Measurements from ENCODE around the gene MTCH1.

The MTCH1 gene

DNA sequence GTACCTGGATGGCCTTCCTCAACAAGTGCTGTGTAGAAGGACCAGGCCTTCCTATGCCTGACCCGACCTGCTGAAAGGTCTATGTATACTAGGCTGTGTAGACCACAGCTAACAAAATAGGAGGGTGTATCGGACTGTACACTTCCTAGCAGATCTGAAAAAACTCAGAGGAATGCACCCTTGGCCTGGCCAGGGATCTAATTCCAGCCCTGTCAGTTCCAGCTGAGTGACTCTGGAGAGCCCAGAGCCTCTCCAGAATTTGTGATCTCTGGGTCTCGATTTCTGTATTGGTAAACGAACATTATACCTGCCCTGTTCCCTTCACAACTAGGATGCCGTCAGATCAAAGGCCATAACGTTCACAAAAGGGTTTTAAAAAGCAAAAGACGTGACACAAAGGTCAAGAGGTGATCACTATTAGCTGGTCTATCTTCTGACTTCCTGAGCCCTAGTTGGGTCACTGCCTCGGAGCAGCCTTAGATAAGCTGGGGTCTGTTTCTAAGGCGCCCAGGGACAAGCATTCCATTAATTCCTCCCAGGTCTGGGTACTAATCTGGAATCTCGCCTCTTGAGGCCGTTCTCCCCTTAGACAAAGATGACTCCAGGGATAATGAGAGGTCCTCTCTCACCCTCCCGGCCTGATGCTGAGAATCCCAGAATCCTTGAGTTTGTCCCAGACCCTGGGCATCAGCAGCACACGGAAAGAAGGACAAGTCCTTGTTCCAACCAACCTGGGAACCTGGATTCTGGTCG, 13.9 kb downstream of the MTCH1 start:
- in situ Hi-C loops (cut with MboI; ENCODE audit: low sequenced_read_pairs): no loop called here

DNA sequence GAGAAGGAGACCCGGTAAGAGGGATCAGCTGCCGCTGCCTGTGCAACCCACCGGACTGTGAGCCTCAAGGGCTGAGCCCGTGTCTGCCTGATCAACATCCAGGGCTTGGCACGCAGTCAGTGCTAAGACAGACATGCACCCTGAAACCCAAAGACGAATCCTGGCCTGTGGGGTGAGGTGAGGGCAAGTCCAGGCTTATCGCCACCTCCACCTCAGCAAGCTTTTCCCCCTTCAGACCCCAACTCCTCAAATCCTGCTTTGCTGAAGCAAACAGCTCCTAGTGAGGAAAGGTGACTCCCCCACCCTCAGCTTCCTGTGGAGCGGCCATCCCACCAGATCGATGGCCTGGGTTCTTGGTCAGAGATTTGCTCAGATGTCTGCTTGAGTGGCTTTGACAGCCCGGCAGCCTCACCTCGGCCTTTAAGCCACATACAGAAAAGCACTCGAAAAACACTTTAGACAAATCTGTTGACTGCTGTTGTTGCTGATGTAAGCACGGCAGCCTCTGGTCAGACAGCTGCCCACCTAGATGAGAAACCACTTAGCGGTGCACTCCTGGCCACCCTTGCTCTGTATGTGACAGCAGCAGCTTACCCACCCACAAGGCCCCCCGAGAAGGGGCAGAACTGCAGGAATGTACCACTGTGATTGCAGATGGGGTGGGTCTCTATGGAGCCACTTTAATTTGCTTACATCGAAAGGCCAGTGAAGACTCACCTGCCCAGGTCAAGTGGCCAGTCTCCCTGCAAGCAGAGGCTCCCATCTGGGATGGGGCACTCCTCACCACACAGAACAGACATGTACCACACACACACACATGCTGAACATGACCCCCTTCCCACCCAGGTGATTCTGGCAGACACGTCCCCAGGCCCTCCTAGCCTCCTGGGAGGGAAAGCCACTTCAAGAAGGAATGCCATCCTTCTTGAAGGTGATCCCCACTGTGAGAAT, 14.8 kb downstream of the MTCH1 start:
- in situ Hi-C loops (cut with MboI; ENCODE audit: low sequenced_read_pairs): no loop called here

DNA sequence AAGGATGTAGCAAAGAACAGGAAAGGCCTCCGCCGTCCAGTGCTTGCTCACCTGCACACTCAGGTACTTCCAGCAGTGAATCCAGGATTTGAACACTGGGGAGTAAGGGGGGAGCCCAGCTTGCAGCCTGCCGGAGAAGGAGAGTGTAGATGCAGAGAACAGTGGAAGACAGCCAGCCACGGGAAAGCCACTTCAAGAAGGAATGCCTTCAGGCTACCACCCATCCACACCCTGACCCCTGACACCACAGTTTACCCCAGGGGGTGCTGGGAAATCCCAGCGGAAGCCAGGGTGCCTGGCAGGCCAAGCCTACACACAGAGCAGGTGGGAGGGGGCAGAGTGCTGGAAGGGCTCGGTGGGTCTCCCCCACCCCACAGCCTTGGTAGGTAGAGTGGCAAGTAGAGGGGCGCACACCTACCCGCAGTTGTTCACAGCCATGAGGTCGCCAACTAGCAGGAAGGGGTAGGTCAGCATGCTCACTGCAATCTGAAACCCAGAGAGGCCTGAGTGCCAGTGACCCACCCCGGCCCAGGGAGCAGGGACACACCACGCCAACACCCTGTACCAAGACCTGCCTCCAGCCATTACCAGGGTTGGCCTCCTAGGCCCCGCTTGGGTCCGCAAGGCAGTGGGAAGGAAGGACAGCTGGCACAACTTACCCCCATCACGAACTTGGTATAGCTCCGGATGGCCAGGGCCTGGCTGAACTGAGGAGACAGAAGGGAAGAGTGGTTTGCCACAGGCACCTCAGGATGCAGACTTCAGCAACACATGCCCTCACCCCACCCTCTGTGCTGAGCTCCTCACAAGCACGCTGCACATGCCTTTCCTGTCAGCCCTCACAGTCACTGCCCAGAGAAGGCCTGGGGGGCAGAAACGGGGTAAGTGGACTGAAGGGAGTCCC, 15.8 kb downstream of the MTCH1 start:
- in situ Hi-C loops (cut with MboI; ENCODE audit: low sequenced_read_pairs): no loop called here

DNA sequence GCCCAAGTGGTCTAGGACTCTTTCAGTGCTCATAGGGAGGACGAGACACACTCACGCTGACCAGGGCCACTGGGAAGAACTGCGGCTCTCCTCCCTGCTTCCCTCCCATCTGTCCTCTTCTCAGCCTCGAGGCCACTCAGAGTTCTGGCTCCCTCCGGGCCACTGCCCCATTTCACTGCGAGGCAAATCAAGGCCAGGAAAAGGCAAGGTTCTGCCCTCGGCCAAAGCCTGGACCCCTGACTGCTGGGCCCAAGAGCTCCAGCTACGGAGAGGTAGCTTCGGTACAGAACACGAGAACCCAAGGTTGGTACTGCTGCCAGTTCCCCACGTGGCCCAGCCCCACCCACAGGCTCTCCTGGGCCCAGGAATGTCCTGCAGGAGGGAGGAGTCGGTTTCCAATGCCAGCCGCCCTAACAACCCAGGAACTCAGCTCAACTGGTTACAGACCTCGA, 16.7 kb downstream of the MTCH1 start:
- in situ Hi-C loops (cut with MboI; ENCODE audit: low sequenced_read_pairs): no loop called here

DNA sequence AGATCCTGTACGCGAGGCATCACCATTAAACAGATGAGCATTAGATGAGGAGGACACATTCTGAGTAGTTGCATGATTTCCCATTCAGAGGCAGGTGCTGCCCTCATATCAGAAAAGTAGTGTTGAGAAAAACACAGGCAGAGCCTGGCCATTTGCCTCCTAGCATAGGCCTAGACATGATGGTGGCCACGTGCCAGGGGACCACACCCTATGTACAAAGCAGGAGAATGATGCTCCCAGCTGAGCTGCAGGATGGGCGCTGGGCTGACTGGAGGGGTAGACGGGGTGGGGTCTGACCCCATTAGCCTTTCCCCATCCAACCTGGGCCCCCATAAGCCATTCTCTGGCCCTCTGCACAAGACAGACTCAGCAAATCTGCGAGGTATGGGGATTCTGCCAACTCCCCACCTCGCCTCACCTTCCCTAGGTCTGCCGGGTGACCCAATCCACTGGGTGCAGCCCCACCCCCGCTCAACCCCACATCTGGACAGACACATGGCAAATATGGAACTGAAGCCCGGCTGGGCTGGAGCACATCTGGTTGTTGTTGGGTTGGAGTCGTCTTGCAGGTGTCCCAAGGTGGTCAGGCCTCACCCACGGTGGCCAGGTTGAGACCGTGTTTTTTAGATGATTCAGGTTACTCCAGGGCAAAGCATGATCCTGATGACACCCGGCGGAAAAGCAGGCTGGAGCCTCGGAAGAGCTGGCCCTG, 17.6 kb downstream of the MTCH1 start:
- in situ Hi-C loops (cut with MboI; ENCODE audit: low sequenced_read_pairs): no loop called here

DNA sequence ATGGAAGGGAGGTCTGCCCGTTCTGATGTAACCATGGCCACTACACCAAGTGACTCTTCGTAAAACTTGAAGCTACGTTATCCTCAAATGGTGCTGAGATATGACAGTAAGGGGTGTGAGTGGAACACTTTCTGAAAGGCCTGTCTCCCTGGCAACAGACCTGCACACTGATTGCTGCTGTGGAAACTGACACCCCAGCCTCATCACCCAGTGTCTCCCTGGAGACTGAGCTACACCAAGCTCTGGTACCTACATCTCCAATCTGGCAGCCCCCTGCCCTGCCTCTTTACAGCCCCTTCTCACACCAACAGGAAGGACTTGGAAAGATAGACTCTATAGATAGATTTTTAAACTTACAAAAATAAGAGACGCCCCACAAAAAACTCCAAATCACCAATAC, 18.2 kb downstream of the MTCH1 start:
- in situ Hi-C loops (cut with MboI; ENCODE audit: low sequenced_read_pairs): no loop called here

DNA sequence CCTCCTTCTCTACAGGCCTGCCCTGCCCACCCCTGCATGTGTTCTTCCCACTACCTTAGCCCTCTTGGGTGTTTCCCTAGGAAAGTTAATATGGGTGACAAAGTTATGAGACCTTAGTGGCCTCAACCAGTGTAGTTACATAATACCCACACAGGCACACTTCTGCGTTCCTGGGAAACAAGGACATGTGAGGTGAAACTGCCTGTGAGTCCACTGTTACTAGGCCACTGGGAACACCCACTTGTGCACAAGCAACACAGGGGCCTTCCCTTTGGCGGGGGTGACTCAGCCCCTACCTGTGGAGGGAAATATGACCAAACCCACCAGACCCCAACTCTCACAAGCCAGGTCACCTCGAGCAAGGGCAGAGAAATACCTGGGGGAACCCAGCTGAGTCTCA, 18.7 kb downstream of the MTCH1 start:
- in situ Hi-C loops (cut with MboI; ENCODE audit: low sequenced_read_pairs): no loop called here

DNA sequence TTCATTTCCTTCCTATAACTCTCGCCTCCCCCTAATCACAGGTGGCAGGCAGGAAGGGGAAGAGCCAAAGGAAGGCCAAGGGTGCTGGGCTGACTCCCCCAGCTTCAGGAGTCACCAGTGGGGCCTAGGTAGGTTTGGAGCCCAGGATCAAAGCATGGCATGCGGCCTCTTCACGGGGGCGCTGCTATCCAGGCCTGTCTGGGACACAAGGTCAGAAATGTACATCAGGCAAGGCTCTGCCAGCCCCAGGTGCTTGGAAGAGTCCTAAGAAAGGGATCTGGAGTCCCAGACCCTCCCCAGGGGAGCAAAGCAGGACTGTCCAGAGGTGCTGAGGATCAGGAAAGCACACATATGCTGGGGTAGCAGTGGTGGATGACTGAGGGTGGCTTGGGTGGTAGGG, 21.1 kb downstream of the MTCH1 start:
- in situ Hi-C loops (cut with MboI; ENCODE audit: low sequenced_read_pairs): no loop called here

DNA sequence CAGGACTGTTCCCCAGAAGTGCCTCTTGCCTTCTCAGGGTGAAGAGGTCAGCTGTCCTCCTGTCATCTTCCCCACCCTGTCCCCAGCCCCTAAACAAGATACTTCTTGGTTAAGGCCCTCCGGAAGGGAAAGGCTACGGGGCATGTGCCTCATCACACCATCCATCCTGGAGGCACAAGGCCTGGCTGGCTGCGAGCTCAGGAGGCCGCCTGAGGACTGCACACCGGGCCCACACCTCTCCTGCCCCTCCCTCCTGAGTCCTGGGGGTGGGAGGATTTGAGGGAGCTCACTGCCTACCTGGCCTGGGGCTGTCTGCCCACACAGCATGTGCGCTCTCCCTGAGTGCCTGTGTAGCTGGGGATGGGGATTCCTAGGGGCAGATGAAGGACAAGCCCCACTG, 21.6 kb downstream of the MTCH1 start:
- in situ Hi-C loops (cut with MboI; ENCODE audit: low sequenced_read_pairs): no loop called here

DNA sequence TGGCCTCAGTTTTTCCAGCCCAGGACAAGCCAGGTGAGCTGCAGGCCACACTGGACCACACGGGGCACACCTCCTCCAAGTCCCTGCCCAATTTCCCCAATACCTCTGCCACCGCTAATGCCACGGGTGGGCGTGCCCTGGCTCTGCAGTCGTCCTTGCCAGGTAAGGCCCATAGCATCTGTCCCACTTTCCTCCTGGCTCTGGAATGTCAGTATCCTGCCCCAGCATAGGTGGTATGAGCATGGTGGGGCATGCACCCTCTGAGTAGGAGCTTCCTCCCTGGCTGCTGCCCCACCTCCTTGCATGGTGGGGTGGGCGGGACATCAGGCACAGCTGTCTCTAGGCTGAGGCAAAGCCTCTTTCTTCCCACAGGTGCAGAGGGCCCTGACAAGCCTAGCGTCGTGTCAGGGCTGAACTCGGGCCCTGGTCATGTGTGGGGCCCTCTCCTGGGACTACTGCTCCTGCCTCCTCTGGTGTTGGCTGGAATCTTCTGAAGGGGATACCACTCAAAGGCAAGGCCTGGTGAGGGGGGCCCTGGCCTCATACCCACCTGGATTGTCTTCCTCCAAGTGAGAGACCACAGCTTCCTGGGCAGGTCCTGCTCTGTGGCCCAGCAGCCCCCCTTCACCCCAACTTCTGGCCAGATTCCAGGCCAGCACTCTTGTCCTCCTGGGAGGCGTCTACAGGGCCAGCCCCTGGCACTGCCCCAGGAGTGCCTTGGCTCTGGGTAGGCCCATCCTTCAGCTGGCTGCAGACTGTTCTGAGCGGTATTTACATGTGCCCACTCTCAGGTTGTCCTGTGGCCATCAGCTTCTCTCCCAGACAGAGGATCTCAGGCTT, 22.3 kb downstream of the MTCH1 start:
- in situ Hi-C loops (cut with MboI; ENCODE audit: low sequenced_read_pairs): no loop called here

DNA sequence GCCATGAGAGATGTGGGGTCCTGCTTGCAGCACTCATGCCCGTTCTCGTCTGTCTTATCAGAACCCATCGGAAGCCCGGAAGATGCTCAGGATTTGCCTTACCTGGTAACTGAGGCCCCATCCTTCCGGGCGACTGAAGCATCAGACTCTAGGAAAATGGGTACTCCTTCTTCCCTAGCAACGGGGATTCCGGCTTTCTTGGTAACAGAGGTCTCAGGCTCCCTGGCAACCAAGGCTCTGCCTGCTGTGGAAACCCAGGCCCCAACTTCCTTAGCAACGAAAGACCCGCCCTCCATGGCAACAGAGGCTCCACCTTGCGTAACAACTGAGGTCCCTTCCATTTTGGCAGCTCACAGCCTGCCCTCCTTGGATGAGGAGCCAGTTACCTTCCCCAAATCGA, 23.1 kb downstream of the MTCH1 start:
- in situ Hi-C loops (cut with MboI; ENCODE audit: low sequenced_read_pairs): no loop called here

DNA sequence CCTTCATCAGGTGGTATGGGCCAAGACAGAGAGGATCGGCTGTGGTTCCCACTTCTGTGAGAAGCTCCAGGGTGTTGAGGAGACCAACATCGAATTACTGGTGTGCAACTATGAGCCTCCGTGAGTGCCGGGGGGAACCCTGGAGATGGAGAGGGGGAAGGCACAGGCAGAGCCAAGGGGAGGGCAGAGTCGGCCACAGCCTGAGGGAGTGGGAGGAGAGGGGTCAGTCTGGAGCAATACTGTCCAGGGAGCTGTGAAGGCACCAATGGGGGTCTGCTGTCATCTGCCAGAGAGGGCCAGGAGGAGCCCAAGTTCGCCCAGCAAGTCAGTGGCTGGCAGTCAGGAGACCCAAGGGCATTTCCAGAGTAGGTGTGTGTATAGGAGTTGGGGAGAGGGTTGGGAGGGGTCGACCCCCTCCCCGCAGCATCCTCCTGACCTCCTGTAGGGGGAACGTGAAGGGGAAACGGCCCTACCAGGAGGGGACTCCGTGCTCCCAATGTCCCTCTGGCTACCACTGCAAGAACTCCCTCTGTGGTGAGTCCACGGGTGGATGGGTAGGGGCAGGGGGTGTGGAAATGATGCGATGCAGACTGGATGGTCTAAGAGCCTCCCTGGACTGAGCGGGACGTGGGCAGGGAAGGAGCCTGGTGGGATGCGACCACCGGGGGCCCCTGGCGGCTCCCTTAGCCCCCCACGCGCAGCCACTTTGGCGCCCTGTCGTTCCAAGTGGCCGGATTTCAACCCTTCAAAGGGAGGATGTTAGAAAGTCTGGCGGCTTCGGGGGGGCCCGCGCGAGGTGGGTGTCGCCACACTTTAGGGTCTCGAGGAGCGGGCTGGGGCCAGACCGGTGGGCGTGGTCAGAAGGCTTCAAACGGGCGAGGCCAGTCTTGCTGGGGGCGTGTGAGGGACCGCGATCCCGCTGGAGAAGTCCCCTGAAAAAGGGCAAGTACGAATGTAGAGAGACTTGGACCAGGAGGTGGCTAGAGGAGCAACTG, 24.3 kb downstream of the MTCH1 start:
- in situ Hi-C loops (cut with MboI; ENCODE audit: low sequenced_read_pairs): no loop called here

DNA sequence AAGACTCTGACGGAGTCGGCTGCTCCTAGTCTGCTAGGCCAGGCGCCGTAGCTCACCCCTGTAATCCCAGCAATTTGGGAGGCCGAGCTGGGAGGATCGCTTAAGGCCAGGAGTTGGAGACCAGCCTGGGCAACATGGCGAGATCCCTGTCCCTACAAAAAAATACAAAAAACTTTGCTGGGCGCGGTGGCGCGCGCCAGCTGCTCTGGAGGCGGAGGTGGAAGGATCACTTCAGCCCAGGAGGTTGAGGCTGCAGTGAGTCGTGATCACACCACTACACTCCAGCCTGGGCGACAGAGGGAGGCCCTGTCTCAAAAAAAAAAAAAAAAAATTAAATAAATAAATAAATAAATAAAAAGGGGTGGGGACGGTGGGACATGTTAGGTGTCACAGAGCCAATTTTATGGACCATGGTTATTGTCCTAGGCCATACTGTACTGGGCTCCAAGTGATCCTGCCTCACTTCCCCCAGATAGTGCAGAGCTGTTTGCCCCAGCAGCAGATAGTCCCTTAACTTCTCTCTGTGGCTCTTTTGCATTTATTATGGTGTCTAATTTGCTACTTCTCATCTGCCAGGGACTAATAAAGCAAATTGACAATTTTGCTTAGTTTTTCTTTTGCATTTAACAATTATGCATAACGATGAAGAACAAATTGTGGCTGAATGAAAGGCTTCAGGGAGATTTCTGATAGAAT, 26.3 kb downstream of the MTCH1 start:
- in situ Hi-C loops (cut with MboI; ENCODE audit: low sequenced_read_pairs): no loop called here

DNA sequence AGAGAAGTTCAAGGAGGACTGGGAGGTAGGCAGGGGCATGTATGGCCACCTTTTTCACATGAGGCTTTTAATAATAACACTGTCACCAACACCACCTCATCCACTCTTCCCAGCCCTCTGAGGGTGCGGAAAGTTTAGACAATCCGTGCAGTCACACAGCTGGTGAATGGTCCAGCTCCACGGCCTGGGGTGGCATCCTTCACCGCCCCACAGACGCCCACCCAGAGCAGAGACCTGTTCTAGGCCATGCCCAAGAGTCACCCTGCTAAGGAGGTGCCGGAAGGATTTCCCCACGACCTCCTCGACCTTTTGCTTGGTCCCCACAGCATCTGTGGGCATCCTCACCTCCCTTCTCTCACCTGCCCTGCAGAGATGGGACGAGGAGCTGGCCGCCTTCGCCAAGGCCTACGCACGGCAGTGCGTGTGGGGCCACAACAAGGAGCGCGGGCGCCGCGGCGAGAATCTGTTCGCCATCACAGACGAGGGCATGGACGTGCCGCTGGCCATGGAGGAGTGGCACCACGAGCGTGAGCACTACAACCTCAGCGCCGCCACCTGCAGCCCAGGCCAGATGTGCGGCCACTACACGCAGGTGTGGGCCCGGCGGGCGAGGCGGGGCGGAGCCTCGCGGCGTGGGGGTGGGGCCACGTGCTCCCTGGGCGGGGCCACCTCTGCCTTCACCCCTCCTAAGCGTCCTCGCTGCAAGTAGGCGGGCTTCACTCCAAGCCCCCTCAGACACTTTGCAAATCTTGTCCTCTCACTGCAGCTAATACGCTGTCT, 27.0 kb downstream of the MTCH1 start:
- in situ Hi-C loops (cut with MboI; ENCODE audit: low sequenced_read_pairs): no loop called here

DNA sequence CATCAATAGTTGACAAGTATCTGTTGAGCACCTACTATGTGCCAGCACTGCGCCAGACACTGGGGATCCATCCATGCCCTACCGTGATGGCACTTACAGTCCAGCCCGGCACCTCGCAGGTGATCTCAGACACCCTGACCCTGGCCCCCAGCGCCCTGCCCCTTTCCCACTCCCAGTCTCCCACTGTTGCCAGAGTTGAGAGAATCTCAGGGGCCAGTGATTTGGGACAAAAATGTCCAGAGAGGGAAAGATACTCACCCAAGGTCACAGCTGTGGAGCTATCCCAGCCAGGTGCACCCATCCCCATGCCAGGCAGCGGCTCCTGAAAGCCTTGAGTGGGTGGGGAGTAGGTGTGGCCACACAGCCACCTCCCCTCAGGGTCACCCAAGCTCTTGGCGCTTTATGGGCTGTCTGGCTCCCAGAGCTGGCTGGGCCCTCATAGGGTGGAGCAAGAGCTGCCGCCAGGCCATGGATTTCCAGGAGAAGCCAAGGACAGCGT, 28.2 kb downstream of the MTCH1 start:
- in situ Hi-C loops (cut with MboI; ENCODE audit: low sequenced_read_pairs): no loop called here

DNA sequence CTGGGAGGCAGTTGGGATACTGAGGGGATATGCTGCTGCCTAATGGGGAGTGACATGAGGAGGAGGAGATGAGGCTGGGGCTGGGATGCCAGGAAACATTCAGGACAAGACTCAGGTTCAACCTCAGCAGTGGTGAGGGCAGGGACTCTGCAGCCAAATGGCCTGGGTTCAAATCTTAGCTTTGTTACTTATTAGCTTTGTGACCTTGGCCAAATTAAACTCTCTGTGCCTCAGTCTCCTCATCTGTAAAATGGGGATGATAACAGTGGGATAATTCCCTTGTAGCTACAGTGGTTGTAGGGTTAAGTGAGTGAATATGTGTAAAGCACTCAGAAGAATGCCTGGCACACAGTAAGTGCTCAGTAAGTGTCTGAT, 29.6 kb downstream of the MTCH1 start:
- in situ Hi-C loops (cut with MboI; ENCODE audit: low sequenced_read_pairs): no loop called here

Data from HL-60/S4 treated with phorbol 12-myristate 13-acetate at 8.2 ng/mL for 4 days and 3 days (cell line).